GM10266 (cell line): ENCODE data around the gene NPC1L1.

Experiments
- DNase-seq: peaks from one replicate; pipeline ENCODE4 v3.0.0; 2012; ENCODE audit errors: extremely low spot score
- TF ChIP-seq, protein P1 (sequence below): IDR thresholded peaks from 2 replicates; pipeline ENCODE4 v1.5.1; 2012; ENCODE audit warnings: mild to moderate bottlenecking, low read depth; ENCODE audit not compliant: control insufficient read depth, insufficient read depth; ENCODE audit errors: missing control alignments

NPC1L1 gene

DNA sequence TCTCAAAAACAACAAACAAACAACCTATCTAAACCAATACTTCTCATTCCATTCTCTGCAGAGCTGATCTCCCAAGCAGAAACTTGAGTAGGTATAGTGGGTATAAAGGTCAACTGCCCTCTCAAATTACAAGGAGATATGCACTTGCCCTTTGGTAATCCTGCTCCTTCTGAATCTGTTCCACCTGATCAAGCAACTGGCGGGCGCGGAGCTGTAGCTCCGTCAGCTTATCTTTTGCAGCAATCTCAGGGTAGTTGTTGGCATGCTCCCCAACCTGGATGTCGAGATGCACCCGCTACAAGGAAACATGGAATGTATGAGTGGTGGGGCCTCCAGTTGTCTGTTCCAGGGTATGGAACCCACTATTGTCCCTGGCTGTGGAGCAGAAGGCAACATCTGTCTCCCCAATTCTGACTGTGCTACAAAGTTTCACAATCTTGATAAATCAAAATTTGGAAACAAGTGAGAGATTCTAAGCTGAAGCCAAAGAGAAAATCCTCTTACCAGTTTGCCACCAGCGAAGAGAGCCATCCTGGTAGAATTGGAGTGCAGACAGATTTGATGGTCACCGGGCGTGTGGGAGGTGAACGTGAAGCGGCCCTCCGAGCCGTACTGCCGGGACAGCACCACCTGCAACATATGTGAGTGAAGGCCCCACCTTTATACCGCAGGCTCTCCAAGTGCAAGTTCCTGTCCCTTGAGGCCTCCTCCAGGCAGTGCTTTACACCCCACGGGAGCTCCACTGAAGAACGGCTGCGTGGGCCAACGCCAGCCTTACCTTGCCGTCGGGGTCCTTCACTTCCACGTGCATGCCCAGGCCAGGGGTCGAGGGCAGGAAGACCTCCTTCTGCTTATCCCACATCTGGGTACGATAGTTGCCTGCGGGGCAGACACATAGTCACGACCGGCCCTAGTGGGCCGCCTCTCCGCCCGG lies 40.1 kb upstream of the NPC1L1 start:
- peak; percentile 46 for DNase-seq
- TF ChIP-seq, protein P1, sequence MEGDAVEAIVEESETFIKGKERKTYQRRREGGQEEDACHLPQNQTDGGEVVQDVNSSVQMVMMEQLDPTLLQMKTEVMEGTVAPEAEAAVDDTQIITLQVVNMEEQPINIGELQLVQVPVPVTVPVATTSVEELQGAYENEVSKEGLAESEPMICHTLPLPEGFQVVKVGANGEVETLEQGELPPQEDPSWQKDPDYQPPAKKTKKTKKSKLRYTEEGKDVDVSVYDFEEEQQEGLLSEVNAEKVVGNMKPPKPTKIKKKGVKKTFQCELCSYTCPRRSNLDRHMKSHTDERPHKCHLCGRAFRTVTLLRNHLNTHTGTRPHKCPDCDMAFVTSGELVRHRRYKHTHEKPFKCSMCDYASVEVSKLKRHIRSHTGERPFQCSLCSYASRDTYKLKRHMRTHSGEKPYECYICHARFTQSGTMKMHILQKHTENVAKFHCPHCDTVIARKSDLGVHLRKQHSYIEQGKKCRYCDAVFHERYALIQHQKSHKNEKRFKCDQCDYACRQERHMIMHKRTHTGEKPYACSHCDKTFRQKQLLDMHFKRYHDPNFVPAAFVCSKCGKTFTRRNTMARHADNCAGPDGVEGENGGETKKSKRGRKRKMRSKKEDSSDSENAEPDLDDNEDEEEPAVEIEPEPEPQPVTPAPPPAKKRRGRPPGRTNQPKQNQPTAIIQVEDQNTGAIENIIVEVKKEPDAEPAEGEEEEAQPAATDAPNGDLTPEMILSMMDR: no peak

DNA sequence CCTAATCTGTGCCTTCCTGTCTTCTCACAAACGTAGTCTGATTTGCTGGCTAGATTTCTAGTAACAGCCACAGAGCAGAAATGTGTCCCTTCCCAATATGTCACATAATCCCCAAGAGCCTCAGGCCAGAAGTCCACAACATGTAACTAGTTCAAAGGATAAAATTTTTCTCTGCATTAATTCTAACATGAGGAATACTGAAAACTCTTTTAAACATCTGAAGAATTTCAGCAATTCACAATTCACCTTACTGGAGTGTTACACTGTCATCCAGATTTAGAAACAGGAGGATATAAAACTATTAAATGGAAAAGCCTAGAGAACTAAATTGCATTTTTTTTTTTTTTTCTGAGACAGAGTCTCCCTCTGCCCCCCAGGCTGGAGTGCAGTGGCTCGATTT lies 35.1 kb upstream of the NPC1L1 start:
- DNase-seq: no peak
- TF ChIP-seq, protein P1: no peak

DNA sequence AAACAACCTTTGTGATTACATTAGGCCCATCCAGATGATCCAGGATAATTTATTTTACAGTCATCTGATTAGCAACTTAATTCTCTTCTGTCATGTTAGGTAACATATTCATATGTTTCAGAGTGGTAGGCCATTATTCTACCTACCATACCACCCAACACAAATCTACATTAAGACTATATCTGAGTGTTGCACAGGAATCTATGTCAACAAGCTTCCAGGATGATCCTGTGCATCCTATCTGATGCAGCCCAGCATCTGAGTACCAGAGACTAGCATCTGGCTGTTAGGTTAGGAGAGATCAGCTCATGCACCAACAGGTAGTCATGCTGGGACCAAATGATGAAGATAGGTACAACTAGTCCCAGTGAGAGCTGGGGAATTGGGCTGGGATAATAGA lies 33.9 kb upstream of the NPC1L1 start:
- no peak for DNase-seq
- TF ChIP-seq, protein P1: no peak

DNA sequence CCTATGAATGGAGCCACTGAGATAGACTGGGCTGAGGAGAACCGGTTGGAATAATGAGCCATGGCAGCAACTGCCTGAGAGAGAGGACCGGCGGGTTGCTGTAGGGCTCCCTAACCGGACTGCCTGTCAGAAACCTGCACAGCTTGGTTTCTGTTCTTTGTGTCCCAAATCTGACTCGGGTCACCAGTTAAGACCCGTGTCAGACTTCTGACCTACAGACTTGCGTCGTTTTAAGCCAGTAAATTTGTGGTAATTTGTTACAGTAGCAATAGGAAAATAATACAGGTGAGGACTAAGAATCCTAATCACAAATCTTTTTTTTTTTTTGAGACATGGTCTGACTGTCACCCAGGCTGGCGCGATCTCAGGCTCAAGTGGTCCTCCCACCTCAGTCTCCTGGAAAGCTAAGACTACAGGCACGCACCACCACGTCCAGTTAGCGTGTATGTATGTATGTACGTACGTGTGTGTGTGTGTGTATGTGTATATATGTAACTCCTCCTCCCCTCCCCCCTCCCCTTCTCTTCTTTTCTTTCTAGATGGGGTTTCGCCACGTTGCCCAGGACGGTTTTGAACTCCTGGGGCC lies 33.2 kb upstream of the NPC1L1 start:
- TF ChIP-seq, protein P1: no peak
- DNase-seq: no peak

DNA sequence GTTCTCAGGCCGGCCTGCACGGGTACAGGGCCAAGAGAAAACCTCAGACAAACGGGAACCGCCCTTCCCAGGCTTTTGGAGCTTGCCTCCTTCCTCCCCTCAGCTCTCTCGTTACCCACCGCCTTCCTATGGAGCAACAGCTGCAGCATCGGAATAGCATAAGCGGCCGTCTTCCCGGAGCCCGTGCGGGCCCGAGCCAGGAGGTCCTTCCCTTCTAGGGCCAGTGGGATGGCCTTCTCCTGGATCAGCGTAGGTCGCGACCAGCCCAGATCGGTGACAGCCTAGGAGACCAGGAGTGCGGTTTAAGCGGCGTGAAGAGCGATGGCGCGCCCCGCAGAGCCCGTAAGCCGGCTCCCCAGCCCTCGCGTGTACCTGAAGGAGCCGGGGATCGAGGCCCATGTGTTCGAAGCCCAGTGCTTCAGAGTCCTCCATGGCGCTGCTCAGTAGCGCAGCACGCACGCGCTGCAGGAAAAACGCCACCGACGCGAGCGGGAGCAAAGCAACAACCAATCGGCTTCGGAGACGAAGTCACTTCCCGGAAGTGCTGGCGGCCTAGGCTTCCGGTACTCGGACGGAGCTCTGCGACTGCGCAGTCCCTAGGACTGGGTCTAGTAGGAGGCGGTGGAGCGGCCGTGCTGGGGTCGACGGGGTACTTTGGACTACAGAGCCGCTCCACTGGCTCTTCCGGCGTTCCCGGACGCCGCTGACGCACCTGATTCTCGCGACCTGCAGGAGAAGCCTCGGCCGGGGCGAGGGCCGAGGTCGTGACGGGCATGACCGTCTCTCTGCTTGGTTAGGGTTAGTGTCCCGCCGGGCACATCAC lies 32.5 kb upstream of the NPC1L1 start, which contains the start of gene DDX56:
DDX56 (minus strand) TSS at position 445 of the 823 bp plus-strand sequence; CDS start at position 432, 13 bp downstream.
- TF ChIP-seq, protein P1: no peak
- DNase-seq: peak; percentile 91

GRCh38 chr7:44572771-44573170 lies 31.6 kb upstream of the NPC1L1 start:
- TF ChIP-seq, protein P1: no peak
- no peak for DNase-seq
